Measurements from ENCODE around the gene POLR1H.

Gene POLR1H

GRCh38 chr6:30062471-30063178 lies 1.6 kb downstream of the POLR1H start:
- DNase-seq (ENCODE audit: low read depth), result no peak

GRCh38 chr6:30063315-30063714 lies 2.2 kb downstream of the POLR1H start:
- DNase-seq (ENCODE audit: low read depth), result no peak

- DNase-seq (ENCODE audit: low read depth), result no peak
Observed at GRCh38 chr6:30066082-30066481, 5.0 kb downstream of the POLR1H start.

GRCh38 chr6:30066577-30067459 lies 5.8 kb downstream of the POLR1H start, which contains the start of gene PPP1R11:
PPP1R11 (plus strand) TSS chr6:30067198; CDS start chr6:30067411, 213 bp downstream.
- DNase-seq (ENCODE audit: low read depth), result peak; percentile 96

GRCh38 chr6:30067460-30068139 lies 6.5 kb downstream of the POLR1H start:
- DNase-seq (ENCODE audit: low read depth), result no peak

GRCh38 chr6:30071081-30071818 lies 10.2 kb downstream of the POLR1H start:
- DNase-seq (ENCODE audit: low read depth), result no peak

GRCh38 chr6:30071858-30072257 lies 10.8 kb downstream of the POLR1H start:
- DNase-seq (ENCODE audit: low read depth), result no peak

- DNase-seq (ENCODE audit: low read depth), result no peak
Observed at GRCh38 chr6:30073489-30074235, 12.6 kb downstream of the POLR1H start.

GRCh38 chr6:30074331-30075093 lies 13.4 kb downstream of the POLR1H start:
- no peak for DNase-seq (ENCODE audit: low read depth)

GRCh38 chr6:30075094-30075789 lies 14.2 kb downstream of the POLR1H start, which contains the start of gene RNF39:
RNF39 (minus strand) TSS chr6:30075769; CDS start chr6:30075585, 184 bp downstream.
- no peak for DNase-seq (ENCODE audit: low read depth)

GRCh38 chr6:30075790-30076732 lies 15.0 kb downstream of the POLR1H start:
- DNase-seq (ENCODE audit: low read depth), result no peak

GRCh38 chr6:30077218-30077617 lies 16.2 kb downstream of the POLR1H start:
- no peak for DNase-seq (ENCODE audit: low read depth)

- DNase-seq (ENCODE audit: low read depth), result no peak
Observed at GRCh38 chr6:30087876-30088275, 26.8 kb downstream of the POLR1H start.

- DNase-seq (ENCODE audit: low read depth), result no peak
Observed at GRCh38 chr6:30091577-30092381, 30.7 kb downstream of the POLR1H start.

- no peak for DNase-seq (ENCODE audit: low read depth)
Observed at GRCh38 chr6:30092852-30093543, 31.9 kb downstream of the POLR1H start.

- DNase-seq (ENCODE audit: low read depth), result no peak
Observed at GRCh38 chr6:30093951-30094661, 33.0 kb downstream of the POLR1H start.

Measured in stimulated activated CD8-positive, alpha-beta memory T cell treated with anti-CD3 and anti-CD28 coated beads, Interleukin-7, amount 100 ng/mL, for 24 hours (primary cell).